NCI-H2196 (cell line): ENCODE measurements around the gene IRF2BP2.

Source experiments
- DNase-seq: peaks from one replicate; lab custom pipeline; 2025; ENCODE audit not compliant: unreplicated experiment; lab: John Stamatoyannopoulos, UW

IRF2BP2 gene

DNA sequence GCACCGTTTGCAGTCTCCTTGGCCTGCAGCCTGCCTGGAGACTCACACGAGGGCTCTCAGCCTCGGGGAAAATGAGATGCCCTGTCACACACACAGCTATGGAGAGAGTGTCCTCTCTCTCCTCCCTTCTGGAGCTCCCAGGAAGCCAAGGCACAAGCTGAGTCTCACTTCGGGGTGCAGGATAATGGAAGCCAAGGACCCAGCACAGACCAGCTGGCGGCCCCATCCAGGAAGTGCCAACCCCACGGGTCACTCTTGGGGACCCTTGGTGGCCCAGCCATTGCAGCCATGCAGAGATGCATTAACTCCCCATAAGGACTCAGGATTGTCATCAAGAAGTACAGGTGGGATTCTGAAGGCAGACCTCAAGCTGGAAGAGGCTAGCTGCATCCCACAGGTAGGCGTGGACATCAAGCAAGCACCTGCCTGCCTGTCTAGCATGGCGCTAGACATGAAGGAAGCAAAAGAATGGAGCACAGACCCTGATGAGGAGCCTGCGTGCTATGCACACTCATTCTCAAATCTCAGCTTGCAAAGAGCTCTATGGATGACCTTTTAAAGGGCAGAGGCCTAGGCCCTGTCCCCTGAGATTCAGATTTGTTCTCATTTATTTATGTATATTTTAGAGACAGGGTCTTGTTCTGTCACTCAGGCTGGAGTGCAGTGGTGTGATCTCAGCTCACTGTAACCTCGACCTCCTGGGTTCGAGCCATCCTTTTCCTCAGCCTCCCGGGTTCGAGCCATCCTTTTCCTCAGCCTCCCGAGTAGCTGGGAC, 49.9 kb downstream of the IRF2BP2 start:
- no peak for DNase-seq

- DNase-seq: peak; percentile 59
Measured at GRCh38 chr1:234559152-234559901, 50.7 kb downstream of the IRF2BP2 start.

DNA sequence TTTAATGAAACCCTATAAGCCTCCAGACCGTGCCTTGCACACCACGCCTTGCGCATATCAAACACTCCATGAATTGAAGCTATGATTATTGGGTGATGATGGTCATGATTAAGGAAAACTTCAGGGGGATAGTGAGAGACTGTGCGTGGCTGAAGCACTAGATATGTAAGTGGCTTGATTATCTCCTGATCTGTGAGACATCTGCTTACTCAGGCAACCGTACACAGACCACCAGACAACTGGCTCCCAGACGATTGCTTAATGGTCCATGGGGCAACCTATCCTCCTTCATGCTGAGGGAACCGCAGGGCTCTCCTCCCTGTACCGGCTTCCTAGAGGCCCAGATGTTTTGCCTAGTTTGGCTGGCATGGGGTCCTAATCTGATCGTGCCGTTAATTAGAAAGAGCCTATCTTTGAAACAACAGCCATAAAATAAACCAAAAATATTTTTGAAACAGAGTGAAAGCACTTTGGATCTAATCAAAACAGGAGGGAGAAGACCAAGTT, 51.6 kb downstream of the IRF2BP2 start:
- no peak for DNase-seq

DNA sequence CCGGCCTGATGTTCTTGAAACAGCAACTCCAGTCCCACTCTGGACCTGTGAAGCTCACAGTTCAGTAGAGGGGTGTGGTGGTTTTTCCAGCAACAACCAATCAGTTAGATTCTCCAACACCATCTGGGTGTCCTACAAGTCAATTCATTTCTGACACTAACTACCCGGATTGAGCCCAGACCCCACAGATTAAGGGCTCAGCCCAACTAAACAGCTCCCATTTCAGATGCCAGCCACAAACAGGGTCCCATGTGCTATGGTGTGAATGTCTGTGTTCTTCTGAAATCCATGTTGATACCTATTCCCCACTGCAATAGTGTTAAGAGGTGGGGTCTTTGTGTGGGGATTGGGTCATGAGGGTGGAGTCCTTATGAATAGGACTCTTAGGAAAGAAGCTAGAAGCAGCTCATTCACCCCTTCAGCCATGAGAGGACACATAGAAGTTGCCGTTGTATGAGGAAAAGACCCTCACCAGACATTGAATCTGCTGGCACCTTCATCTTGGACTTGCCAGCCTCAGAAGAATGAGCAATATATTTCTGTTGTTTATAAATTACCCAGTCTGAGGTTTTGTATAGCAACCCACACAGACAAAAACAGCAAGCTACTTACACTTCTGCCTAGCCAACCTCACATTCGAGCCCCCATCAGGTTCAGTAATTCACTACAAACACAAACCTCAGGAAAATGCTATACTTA, 53.6 kb downstream of the IRF2BP2 start:
- no peak for DNase-seq

- no peak for DNase-seq
Measured at GRCh38 chr1:234555390-234556024, 54.5 kb downstream of the IRF2BP2 start.

- no peak for DNase-seq
Measured at GRCh38 chr1:234554698-234555311, 55.2 kb downstream of the IRF2BP2 start.
